Transverse colon (tissue), 4 donors: Measurements from ENCODE around the gene CPHXL. TPM values are rescaled to one million over a fixed set of nuclear protein-coding genes. Genes with fewer than 3 reads are reported as not detected.

ENCODE experiments used
- DNase-seq: peaks from one replicate; pipeline ENCODE4 v3.0.0-alpha.2; 2019
- H3K27ac ChIP-seq, 4 donors: fragments of 200-600 bp; sonication (generic); 2 replicates each; pipeline ENCODE4 v1.5.1; 2016 to 2018; ENCODE audit warnings: inconsistent platforms in 4 of 4
- H3K27me3 ChIP-seq: fragments of 200-600 bp; sonication (generic); 2 replicates; pipeline ENCODE4 v1.5.1; 2017; ENCODE audit warnings: inconsistent platforms
- H3K36me3 ChIP-seq, 4 donors: fragments of 200-600 bp; sonication (generic); 2 replicates each; pipeline ENCODE4 v1.5.1; 2017 to 2019; ENCODE audit warnings: inconsistent platforms in 4 of 4
- H3K4me1 ChIP-seq, 4 donors: fragments of 200-600 bp; sonication (generic); 2 replicates each; pipeline ENCODE4 v1.5.1; 2017 to 2020; ENCODE audit warnings: inconsistent platforms in 4 of 4
- H3K4me3 ChIP-seq, 4 donors: fragments of 200-600 bp; sonication (generic); 1 replicate in 1 of 4; 2 replicates in 3 of 4; pipeline versions ENCODE4 v1.5.1 to v1.6.1; 2017 to 2019; ENCODE audit warnings: inconsistent platforms in 4 of 4
- H3K9me3 ChIP-seq, 2 donors: fragments of 200-600 bp; sonication (generic); 2 replicates each; pipeline ENCODE4 v1.5.1; 2017 to 2019; ENCODE audit warnings: inconsistent platforms in 2 of 2
- CTCF ChIP-seq, 5 experiments: fragments of 200-600 bp in 3 of 5; fragments of 450-650 bp in 2 of 5; sonication (generic) in 3 of 5; IDR thresholded peaks; 1 replicate in 2 of 5; 2 replicates in 3 of 5; pipeline ENCODE4 v1.5.1; 2016 to 2017; ENCODE audit warnings: antibody characterized with exemption in 5 of 5, inconsistent platforms in 3 of 5, mild to moderate bottlenecking in 2 of 5, moderate library complexity in 1 of 5
- EP300 ChIP-seq: sonication (generic); formaldehyde crosslinking; IDR thresholded peaks from one replicate; pipeline ENCODE4 v1.6.1; 2017; ENCODE audit warnings: antibody characterized with exemption, low read depth
- POLR2A ChIP-seq: fragments of 450-650 bp; IDR thresholded peaks from one replicate; pipeline ENCODE4 v1.6.1; 2016; ENCODE audit warnings: antibody characterized with exemption, mild to moderate bottlenecking, moderate library complexity
- POLR2AphosphoS5 ChIP-seq, 3 donors: sonication (generic); formaldehyde crosslinking; IDR thresholded peaks; one replicate each; pipeline ENCODE4 v1.6.1; 2016; ENCODE audit warnings: antibody characterized with exemption in 3 of 3
- WGBS, 2 donors: methylation state at CpG; one replicate each; pipeline ENCODE4 v1.1.5; 2018; ENCODE audit warnings: low coverage in 1 of 2; 5-methylcytosine and 5-hydroxymethylcytosine counted together
- in situ Hi-C, 4 donors: fragments of 200-750 bp; cut with MboI; loops; one replicate each; pipeline versions ENCODE4 v1.15.0 to v1.15.1; 2017; ENCODE audit warnings: low sequenced_read_pairs in 3 of 4, low pct_ligation_motif_present in 1 of 4, low pct_unique_long_range_greater_than_20kb in 1 of 4
- intact Hi-C: fragments of 100-400 bp; cut with DNase I; formaldehyde crosslinking; loops from one replicate; pipeline ENCODE4 v1.15.1; 2023; ENCODE audit warnings: low total_unique reads
- total RNA-seq, 4 donors: library from RNA; depleted of rRNA; stranded (reverse); fragments of >200 nt; gene quantifications; one replicate each; pipeline ENCODE4 v1.1.0, GENCODE V29; 2016

CPHXL gene
- total RNA-seq, result not detected

- Histone ChIP-seq H3K27me3 (no peaks in the 10 kb centered on the region), H3K36me3 (no peaks in the 10 kb centered on the region), H3K27ac (no peak within 1 kb of the TSS), H3K4me1 (no peaks in the 10 kb centered on the region), H3K4me3 (no peak within 1 kb of the TSS), H3K9me3 (no peaks in the 10 kb centered on the region)
- intact Hi-C loops, result no loop called here
- no peak for DNase-seq
- 94 to 96% methylated on average over 5 of the region's 5 CpGs for WGBS, 2 donors
- in situ Hi-C loops, result no loop called here
- TF ChIP-seq EP300 (no peak), POLR2AphosphoS5 (IDR thresholded peaks at IDR 0.05) (no peak), POLR2A (no peak), CTCF (IDR thresholded peaks at IDR 0.05) (no peak)
These were observed at the start of gene CPHXL for GRCh38 chr16:75726390-75726789. CPHXL (minus strand) TSS chr16:75726490; CDS start chr16:75726442, 48 bp downstream.

- TF ChIP-seq CTCF (IDR thresholded peaks at IDR 0.05), result no peak
- TF ChIP-seq POLR2A, result no peak
- TF ChIP-seq EP300, result no peak
- TF ChIP-seq POLR2AphosphoS5 (IDR thresholded peaks at IDR 0.05), result no peak
- in situ Hi-C loops, result loop anchor here (25.0 kb wide), 4 partner anchors 112 to 587 kb away; partner anchors contain the start of genes CHST6 (in 3 of the 4), CTRB1 (in 1 of the 4) and CTRB2 (in 1 of the 4)
- H3K36me3 ChIP-seq, result no peaks in the 10 kb centered on the region
- WGBS, 2 donors, result 38 to 41% methylated on average over 1 of the region's 1 CpG
- intact Hi-C loops, result no loop called here
- no peaks in the 10 kb centered on the region for H3K4me1 ChIP-seq
- H3K9me3 ChIP-seq, result peaks cover 0 to 3% of the 10 kb centered on the region in 2 donors
- DNase-seq, result no peak
- H3K27ac ChIP-seq, result no peak overlapping the region
- H3K27me3 ChIP-seq, result peaks cover 41% of the 10 kb centered on the region
- no peak overlapping the region for H3K4me3 ChIP-seq
These were observed 47.9 kb upstream of the CPHXL start for GRCh38 chr16:75774197-75774596.

GRCh38 chr16:75770051-75770450 is 43.8 kb upstream of the CPHXL start:
- Histone ChIP-seq H3K9me3 (peaks cover 0 to 3% of the 10 kb centered on the region in 2 donors), H3K4me3 (no peak overlapping the region), H3K27ac (no peak overlapping the region), H3K36me3 (no peaks in the 10 kb centered on the region), H3K4me1 (no peaks in the 10 kb centered on the region), H3K27me3 (peaks cover 24% of the 10 kb centered on the region)
- TF ChIP-seq POLR2AphosphoS5 (IDR thresholded peaks at IDR 0.05) (no peak), EP300 (no peak), POLR2A (no peak), CTCF (IDR thresholded peaks at IDR 0.05) (no peak)
- DNase-seq, result no peak
- in situ Hi-C loops, result loop anchor here (25.0 kb wide), 4 partner anchors 108 to 583 kb away; partner anchors contain the start of genes CHST6 (in 3 of the 4), CTRB1 (in 1 of the 4) and CTRB2 (in 1 of the 4)
- intact Hi-C loops, result no loop called here

GRCh38 chr16:75764154-75764768 is 38.0 kb upstream of the CPHXL start:
- in situ Hi-C loops, result loop anchor here (5.0 to 25.0 kb wide), 6 partner anchors 102 to 577 kb away; partner anchors contain the start of genes CHST6 (in 3 of the 4), CTRB1 (in 1 of the 4), CTRB2 (in 1 of the 4) and KARS1 (in 1 of the 4)
- intact Hi-C loops, result loop anchor here (5.0 kb wide), 1 partner anchor 287 kb away; no protein-coding TSS in a partner anchor
- TF ChIP-seq CTCF (IDR thresholded peaks at IDR 0.05), result peak; percentile 71 to 80 (median 77)
- TF ChIP-seq EP300, result no peak
- TF ChIP-seq POLR2A, result no peak
- TF ChIP-seq POLR2AphosphoS5 (IDR thresholded peaks at IDR 0.05), result no peak
- no peaks in the 10 kb centered on the region for H3K36me3 ChIP-seq
- peak; percentile 61 for DNase-seq
- peaks cover 9% of the 10 kb centered on the region for H3K27me3 ChIP-seq
- H3K4me1 ChIP-seq, result peaks cover 0 to 3% (median 0%) of the 10 kb centered on the region in 4 donors
- H3K4me3 ChIP-seq, result no peak overlapping the region
- H3K9me3 ChIP-seq, result no peaks in the 10 kb centered on the region
- WGBS, 2 donors, result 19 to 21% methylated on average over 6 to 7 of the region's 7 CpGs
- no peak overlapping the region for H3K27ac ChIP-seq
